GM19467 (cell line): ENCODE measurements around the gene SLC2A9.
A peak's percentile ranks its signal among the peaks of the same experiment; 100 is the strongest.
"Not testable (repeated sequence)": the region's sequence is repeated elsewhere in the genome, so short reads cannot be mapped to it uniquely, and the experiment has no call there.

Experiments used
- ATAC-seq: cut with Tn5 transposase; IDR thresholded peaks from one replicate; pipeline ENCODE4 v1.9.1; 2021; ENCODE audit warnings: mild to moderate bottlenecking, moderate library complexity; ENCODE audit not compliant: unreplicated experiment

Gene SLC2A9

GRCh38 chr4:9999956-10000561 is 21.2 kb downstream of the SLC2A9 start:
- ATAC-seq: peak; percentile 38

GRCh38 chr4:9997886-9998285 is 23.4 kb downstream of the SLC2A9 start:
- no peak for ATAC-seq

- no peak for ATAC-seq
Observed at GRCh38 chr4:9996319-9997110, 24.8 kb downstream of the SLC2A9 start.

- ATAC-seq: peak; percentile 57
Observed at GRCh38 chr4:9994246-9994847, 26.9 kb downstream of the SLC2A9 start.

GRCh38 chr4:9989918-9990635 is 31.2 kb downstream of the SLC2A9 start:
- no peak for ATAC-seq

GRCh38 chr4:9988933-9989332 is 32.4 kb downstream of the SLC2A9 start:
- no peak for ATAC-seq

GRCh38 chr4:9988363-9988749 is 32.9 kb downstream of the SLC2A9 start:
- no peak for ATAC-seq

GRCh38 chr4:9987749-9988362 is 33.4 kb downstream of the SLC2A9 start:
- no peak for ATAC-seq

- no peak for ATAC-seq
Observed at GRCh38 chr4:9984621-9985020, 36.7 kb downstream of the SLC2A9 start.

GRCh38 chr4:9983211-9983610 is 38.1 kb downstream of the SLC2A9 start:
- no peak for ATAC-seq

GRCh38 chr4:9981899-9982298 is 39.4 kb downstream of the SLC2A9 start:
- not testable (repeated sequence) for ATAC-seq

- no peak for ATAC-seq
Observed at GRCh38 chr4:9980898-9981297, 40.4 kb downstream of the SLC2A9 start.

GRCh38 chr4:9979101-9979701 is 42.1 kb downstream of the SLC2A9 start:
- ATAC-seq: no peak

GRCh38 chr4:9977518-9978031 is 43.7 kb downstream of the SLC2A9 start:
- ATAC-seq: no peak

- ATAC-seq: no peak
Observed at GRCh38 chr4:9976781-9977180, 44.5 kb downstream of the SLC2A9 start.

- ATAC-seq: no peak
Observed at GRCh38 chr4:9976293-9976692, 45.0 kb downstream of the SLC2A9 start.

GRCh38 chr4:9971711-9972110 is 49.6 kb downstream of the SLC2A9 start:
- ATAC-seq: no peak

GRCh38 chr4:9970399-9971011 is 50.8 kb downstream of the SLC2A9 start:
- ATAC-seq: peak; percentile 79

- peak; percentile 14 for ATAC-seq
Observed at GRCh38 chr4:9969526-9970398, 51.5 kb downstream of the SLC2A9 start.
